Adrenal gland (tissue), 5 donors: ENCODE measurements around the gene SPDYC.

Experiments
- CTCF ChIP-seq, 6 experiments: fragments of 450-650 bp in 4 of 6; fragments of 200-600 bp in 2 of 6; sonication (generic) in 1 of 6; IDR thresholded peaks; 1 replicate in 5 of 6; 2 replicates in 1 of 6; pipeline versions ENCODE4 v1.5.1 to v1.8.0; 2016 to 2021; ENCODE audit warnings: antibody characterized with exemption in 6 of 6, mild to moderate bottlenecking in 2 of 6, moderate library complexity in 1 of 6
- POLR2A ChIP-seq, 2 donors: fragments of 450-650 bp; IDR thresholded peaks; one replicate each; pipeline ENCODE4 v1.6.1; 2017; ENCODE audit warnings: antibody characterized with exemption in 2 of 2, mild to moderate bottlenecking in 2 of 2, moderate library complexity in 1 of 2
- donor health status: DM: no; HTN: no; CAD: no.

DNA sequence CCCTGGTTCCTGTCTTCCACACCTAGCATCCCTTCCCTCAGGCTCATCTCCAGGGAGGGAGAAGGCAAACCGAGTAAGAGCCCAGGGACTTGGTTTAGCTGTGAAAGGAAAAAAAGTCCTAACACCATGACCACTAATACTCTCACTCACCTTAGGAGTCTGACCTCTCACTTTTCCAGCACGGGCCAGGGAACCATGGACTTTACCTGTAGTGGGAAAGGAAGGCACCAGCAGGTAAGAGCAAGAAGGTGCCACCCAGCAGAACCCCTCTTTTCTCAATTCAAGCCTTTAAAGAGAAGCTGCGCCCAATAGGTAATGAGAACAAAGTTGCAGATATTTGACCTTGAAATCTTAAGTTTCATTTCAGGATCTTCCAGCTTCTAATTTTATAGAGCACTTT lies 49.2 kb upstream of the SPDYC start:
- no peak for TF ChIP-seq CTCF (IDR thresholded peaks at IDR 0.05)
- no peak for TF ChIP-seq POLR2A (IDR thresholded peaks at IDR 0.05)
